DMS53 (cell line): ENCODE measurements around the gene A1CF.
A peak's percentile ranks its signal among the peaks of the same experiment; 100 is the strongest.
"Not testable (repeated sequence)": the region's sequence is repeated elsewhere in the genome, so short reads cannot be mapped to it uniquely, and the experiment has no call there.

Source experiments
- DNase-seq: peaks from one replicate; lab custom pipeline; 2025; lab: John Stamatoyannopoulos, UW

The A1CF gene

DNA sequence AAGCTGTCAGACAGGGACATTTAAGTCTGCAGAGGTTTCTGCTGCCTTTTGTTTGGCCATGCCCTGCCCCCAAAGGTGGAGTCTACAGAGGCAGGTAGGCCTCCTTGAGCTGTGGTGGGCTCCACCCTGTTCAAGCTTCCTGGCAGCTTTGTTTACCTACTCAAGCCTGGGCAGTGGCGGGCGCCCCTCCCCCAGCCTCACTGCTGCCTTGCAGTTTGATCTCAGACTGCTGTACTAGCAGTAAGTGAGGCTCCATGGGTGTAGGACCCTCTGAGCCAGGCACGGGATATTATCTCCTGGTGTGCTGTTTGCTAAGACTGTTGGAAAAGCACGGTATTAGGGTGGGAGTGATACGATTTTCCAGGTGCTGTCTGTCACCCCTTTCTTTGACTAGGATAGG lies 97.5 kb downstream of the A1CF start:
- DNase-seq = peak; percentile 23

DNA sequence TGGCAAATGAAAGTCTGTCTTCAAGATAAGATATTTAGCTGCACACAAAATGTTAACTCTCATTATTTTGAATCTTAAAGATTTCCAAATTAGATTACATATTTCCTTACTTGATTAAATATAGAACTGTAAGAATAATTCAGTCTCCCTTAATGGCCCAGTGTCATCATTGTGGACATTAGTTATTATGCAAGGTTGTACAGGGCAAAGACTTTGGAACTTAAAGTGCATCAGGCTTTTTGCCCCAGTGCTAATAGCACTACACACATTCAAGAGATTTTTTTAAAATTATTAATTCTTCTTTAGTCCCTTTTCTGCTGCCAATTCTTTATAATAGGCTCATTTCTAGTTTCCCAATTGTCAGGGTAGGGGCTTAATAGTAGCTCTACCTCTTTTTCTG lies 103.4 kb downstream of the A1CF start:
- DNase-seq = not testable (repeated sequence)

DNA sequence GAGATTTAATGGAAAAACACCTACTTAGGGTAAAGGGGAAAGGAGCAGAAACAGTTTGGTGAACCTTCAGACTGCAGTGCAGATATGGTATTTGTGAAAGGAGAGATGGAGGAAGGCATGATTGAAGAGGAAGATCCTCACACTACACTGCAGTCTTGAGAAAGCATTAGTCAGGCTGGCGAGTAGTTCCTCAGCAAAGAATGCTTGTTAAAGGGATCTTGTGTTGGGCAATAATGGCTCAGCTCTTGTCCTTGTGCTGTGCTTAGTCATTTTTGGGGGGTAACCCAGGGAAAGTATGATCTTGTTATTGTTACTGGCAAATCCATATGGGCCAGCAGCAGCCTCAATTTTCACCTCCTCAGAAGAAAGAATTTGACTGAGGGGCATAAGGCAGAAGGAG lies 105.4 kb downstream of the A1CF start:
- DNase-seq = not testable (repeated sequence)

DNA sequence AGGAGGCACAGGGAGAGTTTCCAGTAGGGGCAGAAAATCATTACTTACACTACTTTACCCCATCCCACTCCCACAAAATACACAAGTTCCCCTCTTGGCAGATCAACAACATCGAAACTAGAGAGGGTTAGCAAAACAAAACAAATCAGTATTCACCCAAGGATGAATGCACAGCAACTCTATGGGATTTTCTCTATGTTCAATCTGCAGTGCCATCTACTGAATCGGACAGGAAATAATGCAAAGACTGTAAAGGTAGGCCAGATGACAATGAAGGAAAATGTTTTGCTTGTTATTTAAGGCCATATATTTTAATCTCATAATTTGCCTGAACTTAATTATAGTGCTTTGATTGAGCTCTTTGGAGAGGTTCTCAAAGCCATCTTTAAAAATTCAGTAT lies 110.6 kb downstream of the A1CF start:
- DNase-seq = peak; percentile 10

DNA sequence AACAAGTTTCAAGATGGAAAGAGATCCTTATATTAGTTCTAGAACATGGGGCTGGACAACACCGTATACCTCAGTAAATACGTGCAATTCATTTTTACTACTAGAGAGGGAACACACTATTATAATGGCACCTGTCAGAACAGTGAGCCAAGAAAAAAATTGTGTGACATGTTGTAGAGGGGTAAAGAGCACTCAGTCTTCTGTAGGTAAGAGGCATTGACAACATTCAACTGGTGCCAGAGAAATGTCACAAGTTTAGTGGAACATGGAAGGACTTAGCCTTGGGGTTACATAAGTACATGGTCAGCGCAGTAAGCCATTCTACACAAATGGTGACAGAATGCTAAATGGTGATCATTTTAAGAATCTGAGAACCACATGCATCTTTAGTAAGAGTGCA lies 113.4 kb downstream of the A1CF start:
- DNase-seq = not testable (repeated sequence)

DNA sequence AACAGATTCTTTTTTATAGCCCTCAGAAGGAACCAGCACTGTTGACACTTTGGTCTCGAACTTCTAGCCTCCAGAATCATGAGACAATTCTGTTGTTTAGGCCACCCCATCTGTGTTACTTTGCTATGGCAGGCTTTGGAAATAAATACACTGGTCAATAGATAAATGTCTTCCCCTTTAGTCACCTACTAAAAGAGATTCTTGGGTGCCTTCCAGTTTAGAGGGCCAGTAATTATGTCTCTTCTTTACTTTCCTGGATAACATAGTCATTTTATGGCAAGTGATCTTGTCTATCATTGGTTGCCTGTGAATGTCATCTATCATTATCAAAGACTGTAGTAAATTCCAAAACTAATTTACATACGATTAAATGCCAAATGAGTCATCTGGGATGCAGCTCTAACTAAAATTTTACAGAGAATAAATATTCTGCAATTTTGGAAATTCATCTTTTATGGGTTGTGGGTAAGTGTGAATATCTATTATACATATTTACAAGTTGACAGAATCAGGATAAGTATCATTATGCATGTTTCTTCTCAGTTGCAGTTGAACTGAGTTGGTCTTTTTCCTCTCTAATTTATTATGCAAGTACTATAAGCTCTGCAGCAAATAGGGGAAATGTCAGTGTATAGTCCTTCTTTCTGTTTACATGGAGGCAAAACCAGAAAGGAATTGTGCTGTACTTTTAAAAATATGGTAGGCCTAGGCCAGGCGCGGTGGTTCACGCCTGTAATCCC lies 118.5 kb downstream of the A1CF start:
- DNase-seq = not testable (repeated sequence)
